ENCODE data around the gene KCNQ1OT1.

Gene KCNQ1OT1

DNA sequence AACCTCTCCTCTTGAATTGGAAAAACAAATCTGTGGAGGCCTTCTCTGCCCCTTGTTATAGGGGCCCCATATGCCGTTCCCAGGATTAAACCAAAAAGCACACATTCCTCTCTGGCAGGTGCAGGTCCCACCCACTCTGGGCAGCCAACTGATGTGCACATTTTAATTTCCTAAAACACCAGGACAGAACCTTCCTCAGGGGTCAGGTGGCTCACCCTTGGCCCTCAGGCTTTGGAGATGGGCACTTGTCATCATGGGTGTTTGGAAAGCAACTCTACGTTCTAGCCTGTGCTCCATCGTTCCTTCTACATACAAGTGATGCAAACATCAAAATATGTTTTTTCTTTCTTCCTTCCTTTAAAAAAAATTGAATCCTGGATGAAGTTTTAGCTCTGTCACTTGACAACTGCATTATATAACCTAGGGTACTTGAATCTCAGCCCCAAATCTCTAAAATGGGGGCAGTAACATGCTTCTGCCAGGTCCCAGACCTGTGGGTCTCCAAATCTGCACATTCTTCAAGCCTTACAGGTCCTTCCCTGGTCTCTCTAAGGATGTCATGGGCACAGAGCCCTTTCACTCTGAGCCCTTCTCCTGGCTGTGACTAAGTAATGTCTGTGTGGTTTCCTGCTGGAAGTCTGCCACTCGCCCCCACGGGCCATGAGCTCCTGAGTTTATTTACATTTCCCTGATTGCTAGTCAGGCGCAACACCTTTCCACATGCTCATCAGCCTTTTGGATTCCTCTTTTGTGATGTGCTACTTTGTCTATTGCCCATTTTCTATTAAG lies 43.8 kb downstream of the KCNQ1OT1 start:
- Histone ChIP-seq H3K27ac (ENCODE audit: insufficient read depth in 1 of 2, low read depth in 1 of 2, low read length in 2 of 2, poor library complexity in 1 of 2, severe bottlenecking in 2 of 2) (no peak overlapping the region), H3K4me3 (ENCODE audit: control insufficient read depth in 1 of 7, extremely low read depth in 1 of 7, insufficient read depth in 4 of 7, low read depth in 2 of 7, low read length in 6 of 7) (no peak overlapping the region), H3K9me3 (ENCODE audit: control extremely low read depth in 1 of 5, control insufficient read depth in 4 of 5, insufficient read depth in 2 of 5, low read depth in 1 of 5, low read length in 4 of 5) (peaks cover 0 to 58% (median 17%) of the 10 kb centered on the region in 5 experiments), H3K36me3 (ENCODE audit: control insufficient read depth in 4 of 4, insufficient read depth in 4 of 4, low read length in 3 of 4) (no peaks in the 10 kb centered on the region), H3K4me1 (ENCODE audit: control extremely low read depth in 1 of 4, control insufficient read depth in 4 of 4, insufficient read depth in 4 of 4, low read length in 3 of 4) (peaks cover 0 to 9% (median 7%) of the 10 kb centered on the region in 4 experiments), H3K27me3 (replicated peaks in 2 of 5; ENCODE audit: control insufficient read depth in 4 of 5, insufficient read depth in 5 of 5, low read length in 4 of 5) (no peaks in the 10 kb centered on the region)
- CTCF ChIA-PET: no interaction called here
- WGBS (ENCODE audit: insufficient coverage): 23% methylated on average over 5 of the region's 6 CpGs
- POLR2A ChIA-PET: no interaction called here
- DNase-seq: peak; percentile 27 to 60 (median 58)

- 100% methylated on average over 5 of the region's 6 CpGs for WGBS (ENCODE audit: insufficient coverage)
- Histone ChIP-seq H3K36me3 (ENCODE audit: control insufficient read depth in 4 of 4, insufficient read depth in 4 of 4, low read length in 3 of 4) (no peaks in the 10 kb centered on the region), H3K4me3 (ENCODE audit: control insufficient read depth in 1 of 7, extremely low read depth in 1 of 7, insufficient read depth in 4 of 7, low read depth in 2 of 7, low read length in 6 of 7) (no peak overlapping the region), H3K27ac (ENCODE audit: insufficient read depth in 1 of 2, low read depth in 1 of 2, low read length in 2 of 2, poor library complexity in 1 of 2, severe bottlenecking in 2 of 2) (no peak overlapping the region), H3K4me1 (ENCODE audit: control extremely low read depth in 1 of 4, control insufficient read depth in 4 of 4, insufficient read depth in 4 of 4, low read length in 3 of 4) (peaks cover 0 to 9% (median 7%) of the 10 kb centered on the region in 4 experiments), H3K27me3 (replicated peaks in 2 of 5; ENCODE audit: control insufficient read depth in 4 of 5, insufficient read depth in 5 of 5, low read length in 4 of 5) (no peaks in the 10 kb centered on the region), H3K9me3 (ENCODE audit: control extremely low read depth in 1 of 5, control insufficient read depth in 4 of 5, insufficient read depth in 2 of 5, low read depth in 1 of 5, low read length in 4 of 5) (peaks cover 2 to 57% (median 25%) of the 10 kb centered on the region in 5 experiments)
- DNase-seq: no peak
- CTCF ChIA-PET: no interaction called here
- POLR2A ChIA-PET: no interaction called here
Observed at GRCh38 chr11:2655016-2655719, 44.6 kb downstream of the KCNQ1OT1 start.

DNA sequence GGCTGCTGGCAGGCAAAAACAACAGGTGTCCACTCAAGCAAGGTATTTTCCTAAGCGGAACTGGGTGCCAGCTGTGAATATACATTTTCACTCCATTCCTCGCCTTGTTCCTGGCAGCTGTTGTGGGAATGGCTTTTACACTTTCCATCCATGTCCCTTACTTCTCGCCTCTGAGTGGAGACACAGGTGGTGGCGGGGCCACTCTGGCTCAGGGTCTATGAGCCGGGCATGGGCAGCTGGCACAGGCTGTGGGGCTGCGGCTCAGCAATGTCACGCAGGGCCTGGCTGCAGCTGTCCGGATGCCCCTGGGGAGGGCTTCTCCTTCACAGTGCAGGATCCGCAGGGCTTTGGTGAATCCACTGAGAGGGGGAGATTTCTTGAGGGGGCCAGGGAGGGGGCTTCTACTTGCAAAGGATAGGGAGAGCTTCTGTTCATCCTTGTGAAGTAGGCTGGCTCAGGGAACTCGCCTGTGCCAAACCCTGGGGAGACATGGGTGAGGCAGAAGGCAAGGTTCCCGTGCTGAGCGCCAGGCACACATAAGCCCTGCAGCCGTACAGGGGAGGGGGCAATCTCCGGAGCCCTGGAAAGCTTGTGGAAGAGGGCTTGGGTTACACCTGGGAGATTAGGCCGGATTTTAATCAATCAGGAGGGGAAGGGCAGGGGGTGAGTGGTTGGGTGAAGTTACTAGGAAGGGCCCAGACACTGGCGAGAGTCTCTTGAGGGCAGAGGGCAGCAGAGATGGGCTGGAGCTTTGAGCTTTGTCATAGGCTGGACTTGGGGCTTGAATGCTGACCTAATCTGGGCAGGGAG lies 45.7 kb downstream of the KCNQ1OT1 start:
- POLR2A ChIA-PET: no interaction called here

DNA sequence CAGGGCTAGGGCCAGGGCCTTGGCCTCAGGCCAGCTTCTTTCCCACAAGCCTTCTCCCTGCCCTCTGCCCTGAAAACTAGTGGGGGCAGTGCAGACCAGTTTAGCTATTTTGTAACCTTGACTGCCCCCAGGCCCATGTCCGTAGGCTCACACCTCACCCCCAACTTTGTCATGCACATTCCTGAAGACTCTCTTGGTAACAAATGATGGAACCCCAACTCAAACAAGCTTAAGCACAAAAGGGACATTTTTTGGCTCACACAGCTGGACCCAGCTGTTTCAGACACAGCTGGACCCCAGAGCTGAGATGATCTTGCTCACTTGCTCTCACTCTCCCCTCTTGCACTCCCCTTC lies 46.6 kb downstream of the KCNQ1OT1 start:
- no peaks in the 10 kb centered on the region for H3K36me3 ChIP-seq (ENCODE audit: control insufficient read depth in 4 of 4, insufficient read depth in 4 of 4, low read length in 3 of 4)
- no peak overlapping the region for H3K27ac ChIP-seq (ENCODE audit: insufficient read depth in 1 of 2, low read depth in 1 of 2, low read length in 2 of 2, poor library complexity in 1 of 2, severe bottlenecking in 2 of 2)
- H3K4me1 ChIP-seq (ENCODE audit: control extremely low read depth in 1 of 4, control insufficient read depth in 4 of 4, insufficient read depth in 4 of 4, low read length in 3 of 4): peaks cover 0 to 9% (median 7%) of the 10 kb centered on the region in 4 experiments
- DNase-seq: no peak
- no peak overlapping the region for H3K4me3 ChIP-seq (ENCODE audit: control insufficient read depth in 1 of 7, extremely low read depth in 1 of 7, insufficient read depth in 4 of 7, low read depth in 2 of 7, low read length in 6 of 7)
- CTCF ChIA-PET: no interaction called here
- H3K27me3 ChIP-seq (replicated peaks in 2 of 5; ENCODE audit: control insufficient read depth in 4 of 5, insufficient read depth in 5 of 5, low read length in 4 of 5): no peaks in the 10 kb centered on the region
- WGBS (ENCODE audit: insufficient coverage): 100% methylated on average over 1 of the region's 1 CpG
- peaks cover 8 to 57% (median 27%) of the 10 kb centered on the region in 5 experiments for H3K9me3 ChIP-seq (ENCODE audit: control extremely low read depth in 1 of 5, control insufficient read depth in 4 of 5, insufficient read depth in 2 of 5, low read depth in 1 of 5, low read length in 4 of 5)
- POLR2A ChIA-PET: no interaction called here

More for the DNA sequence above, 45.7 kb downstream of the KCNQ1OT1 start:
- Histone ChIP-seq H3K27me3 (replicated peaks in 2 of 5; ENCODE audit: control insufficient read depth in 4 of 5, insufficient read depth in 5 of 5, low read length in 4 of 5) (no peaks in the 10 kb centered on the region), H3K4me3 (ENCODE audit: control insufficient read depth in 1 of 7, extremely low read depth in 1 of 7, insufficient read depth in 4 of 7, low read depth in 2 of 7, low read length in 6 of 7) (no peak overlapping the region), H3K27ac (ENCODE audit: insufficient read depth in 1 of 2, low read depth in 1 of 2, low read length in 2 of 2, poor library complexity in 1 of 2, severe bottlenecking in 2 of 2) (no peak overlapping the region), H3K9me3 (ENCODE audit: control extremely low read depth in 1 of 5, control insufficient read depth in 4 of 5, insufficient read depth in 2 of 5, low read depth in 1 of 5, low read length in 4 of 5) (peaks cover 7 to 62% (median 27%) of the 10 kb centered on the region in 5 experiments), H3K36me3 (ENCODE audit: control insufficient read depth in 4 of 4, insufficient read depth in 4 of 4, low read length in 3 of 4) (no peaks in the 10 kb centered on the region), H3K4me1 (ENCODE audit: control extremely low read depth in 1 of 4, control insufficient read depth in 4 of 4, insufficient read depth in 4 of 4, low read length in 3 of 4) (peaks cover 0 to 9% (median 7%) of the 10 kb centered on the region in 4 experiments)
- CTCF ChIA-PET: interaction anchor here (0.7 kb wide), 1 partner anchor 121 kb away, joined by 3 read pairs; no protein-coding TSS in a partner anchor
- DNase-seq: no peak
- WGBS (ENCODE audit: insufficient coverage): 98% methylated on average over 13 of the region's 16 CpGs

DNA sequence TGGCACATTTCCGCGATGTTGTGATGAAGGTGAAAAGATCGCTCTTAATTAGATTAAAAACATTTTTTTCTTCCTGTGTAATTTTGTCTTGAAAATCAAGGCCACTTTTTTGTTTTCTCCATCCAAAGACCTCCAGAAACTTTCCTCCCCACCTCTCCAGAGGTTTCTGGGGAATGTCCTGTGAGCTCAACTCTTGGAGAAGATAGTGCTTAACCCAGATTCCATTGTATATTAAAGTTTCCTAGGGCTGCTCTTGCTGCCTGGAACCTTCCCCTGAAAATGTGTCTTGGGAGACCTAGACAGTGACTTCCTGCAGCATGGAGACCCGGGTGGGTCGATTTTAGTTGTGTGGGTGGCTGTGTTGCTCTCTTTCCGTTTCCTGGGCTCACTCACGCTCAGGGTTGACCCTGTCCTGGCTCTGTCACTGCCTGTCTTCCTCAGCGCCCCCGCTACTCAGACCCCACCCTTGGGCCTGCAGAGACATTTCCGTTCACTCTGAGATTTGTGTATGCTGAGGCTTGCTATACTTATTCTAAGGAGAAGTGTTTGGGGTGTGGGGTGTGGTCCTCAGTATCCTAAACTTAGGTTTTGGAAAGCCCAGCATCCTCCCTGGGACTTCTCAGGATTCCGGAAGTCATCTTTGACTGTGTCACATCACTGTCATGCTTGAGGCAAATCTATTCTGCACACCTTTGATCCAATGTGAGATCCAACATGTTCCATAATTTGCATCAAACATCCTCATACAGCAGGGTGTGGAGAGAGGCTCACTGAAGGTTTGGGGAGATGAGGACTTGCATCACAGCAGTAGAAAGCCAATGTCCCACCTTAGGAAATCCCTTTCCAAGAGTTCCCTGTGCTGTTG lies 47.2 kb downstream of the KCNQ1OT1 start:
- WGBS (ENCODE audit: insufficient coverage): 100% methylated on average over 3 of the region's 11 CpGs
- Histone ChIP-seq H3K9me3 (ENCODE audit: control extremely low read depth in 1 of 5, control insufficient read depth in 4 of 5, insufficient read depth in 2 of 5, low read depth in 1 of 5, low read length in 4 of 5) (peaks cover 8 to 56% (median 32%) of the 10 kb centered on the region in 5 experiments), H3K36me3 (ENCODE audit: control insufficient read depth in 4 of 4, insufficient read depth in 4 of 4, low read length in 3 of 4) (no peaks in the 10 kb centered on the region), H3K27me3 (replicated peaks in 2 of 5; ENCODE audit: control insufficient read depth in 4 of 5, insufficient read depth in 5 of 5, low read length in 4 of 5) (no peaks in the 10 kb centered on the region), H3K4me3 (ENCODE audit: control insufficient read depth in 1 of 7, extremely low read depth in 1 of 7, insufficient read depth in 4 of 7, low read depth in 2 of 7, low read length in 6 of 7) (no peak overlapping the region), H3K27ac (ENCODE audit: insufficient read depth in 1 of 2, low read depth in 1 of 2, low read length in 2 of 2, poor library complexity in 1 of 2, severe bottlenecking in 2 of 2) (no peak overlapping the region), H3K4me1 (ENCODE audit: control extremely low read depth in 1 of 4, control insufficient read depth in 4 of 4, insufficient read depth in 4 of 4, low read length in 3 of 4) (peaks cover 0 to 9% (median 7%) of the 10 kb centered on the region in 4 experiments)
- ChIA-PET POLR2A (no interaction called here), CTCF (no interaction called here)
- no peak for DNase-seq

- ChIA-PET CTCF (no interaction called here), POLR2A (no interaction called here)
- Histone ChIP-seq H3K27ac (ENCODE audit: insufficient read depth in 1 of 2, low read depth in 1 of 2, low read length in 2 of 2, poor library complexity in 1 of 2, severe bottlenecking in 2 of 2) (no peak overlapping the region), H3K4me1 (ENCODE audit: control extremely low read depth in 1 of 4, control insufficient read depth in 4 of 4, insufficient read depth in 4 of 4, low read length in 3 of 4) (peaks cover 0 to 9% (median 7%) of the 10 kb centered on the region in 4 experiments), H3K36me3 (ENCODE audit: control insufficient read depth in 4 of 4, insufficient read depth in 4 of 4, low read length in 3 of 4) (no peaks in the 10 kb centered on the region), H3K27me3 (replicated peaks in 2 of 5; ENCODE audit: control insufficient read depth in 4 of 5, insufficient read depth in 5 of 5, low read length in 4 of 5) (no peaks in the 10 kb centered on the region), H3K9me3 (ENCODE audit: control extremely low read depth in 1 of 5, control insufficient read depth in 4 of 5, insufficient read depth in 2 of 5, low read depth in 1 of 5, low read length in 4 of 5) (peaks cover 11 to 61% (median 32%) of the 10 kb centered on the region in 5 experiments), H3K4me3 (ENCODE audit: control insufficient read depth in 1 of 7, extremely low read depth in 1 of 7, insufficient read depth in 4 of 7, low read depth in 2 of 7, low read length in 6 of 7) (no peak overlapping the region)
- DNase-seq: no peak
- 100% methylated on average over 5 of the region's 7 CpGs for WGBS (ENCODE audit: insufficient coverage)
Observed at GRCh38 chr11:2651826-2652271, 47.9 kb downstream of the KCNQ1OT1 start.
